Colon (tissue), 2 donors: Measurements from ENCODE around the gene BAG5.
"Not testable (repeated sequence)": the region's sequence is repeated elsewhere in the genome, so short reads cannot be mapped to it uniquely, and the experiment has no call there.

ENCODE experiments used
- FAIRE-seq: peaks from 2 replicates; lab custom pipeline; 2012; peaks lifted over from hg19 to GRCh38; lab: Jason Lieb, UNC
- donor health status: control.
- donor health status: control.

BAG5 gene

GRCh38 chr14:103534576-103535061 is 27.8 kb downstream of the BAG5 start:
- FAIRE-seq: no peak

GRCh38 chr14:103533999-103534575 is 28.4 kb downstream of the BAG5 start:
- FAIRE-seq: no peak

- FAIRE-seq: no peak
These were observed 29.1 kb downstream of the BAG5 start for GRCh38 chr14:103533137-103533998.

GRCh38 chr14:103532216-103533136 is 30.0 kb downstream of the BAG5 start:
- FAIRE-seq: no peak

- FAIRE-seq: no peak
These were observed 30.8 kb downstream of the BAG5 start for GRCh38 chr14:103531421-103532215.

GRCh38 chr14:103530831-103531230 is 31.6 kb downstream of the BAG5 start:
- FAIRE-seq: no peak

- FAIRE-seq: no peak
These were observed 32.1 kb downstream of the BAG5 start for GRCh38 chr14:103530390-103530789.

- FAIRE-seq: no peak
These were observed 32.8 kb downstream of the BAG5 start for GRCh38 chr14:103529383-103530365.

- FAIRE-seq: no peak
These were observed 33.7 kb downstream of the BAG5 start, which contains the start of gene TRMT61A for GRCh38 chr14:103528587-103529382. TRMT61A (plus strand) TSS chr14:103529196; CDS start chr14:103529979, 783 bp downstream.

- FAIRE-seq: no peak
These were observed 34.3 kb downstream of the BAG5 start for GRCh38 chr14:103528146-103528586.

GRCh38 chr14:103527408-103528145 is 34.9 kb downstream of the BAG5 start:
- FAIRE-seq: no peak

- no peak for FAIRE-seq
These were observed 35.6 kb downstream of the BAG5 start for GRCh38 chr14:103526914-103527248.

- FAIRE-seq: no peak
These were observed 36.1 kb downstream of the BAG5 start for GRCh38 chr14:103526247-103526913.

- not testable (repeated sequence) for FAIRE-seq
These were observed 36.8 kb downstream of the BAG5 start for GRCh38 chr14:103525430-103526246.

- FAIRE-seq: no peak
These were observed 38.2 kb downstream of the BAG5 start for GRCh38 chr14:103524002-103524935.

GRCh38 chr14:103523575-103523954 is 38.9 kb downstream of the BAG5 start:
- no peak for FAIRE-seq
